Measurements from ENCODE around the gene GPER1.
"Not testable (repeated sequence)": the region's sequence is repeated elsewhere in the genome, so short reads cannot be mapped to it uniquely, and the experiment has no call there.

Gene GPER1

GRCh38 chr7:1123715-1124114, 35.8 kb downstream of the GPER1 start:
- no peak for DNase-seq

- DNase-seq: no peak
Measured at GRCh38 chr7:1124164-1124563, 36.3 kb downstream of the GPER1 start.

GRCh38 chr7:1124816-1125602, 37.1 kb downstream of the GPER1 start:
- no peak for DNase-seq

- no peak for DNase-seq
Measured at GRCh38 chr7:1125603-1125969, 37.7 kb downstream of the GPER1 start.

GRCh38 chr7:1127001-1127400, 39.1 kb downstream of the GPER1 start:
- DNase-seq: no peak

GRCh38 chr7:1129431-1129830, 41.5 kb downstream of the GPER1 start:
- no peak for DNase-seq

GRCh38 chr7:1130021-1130990, 42.4 kb downstream of the GPER1 start:
- no peak for DNase-seq

- DNase-seq: no peak
Measured at GRCh38 chr7:1131471-1132265, 43.8 kb downstream of the GPER1 start.

- DNase-seq: no peak
Measured at GRCh38 chr7:1134951-1135350, 47.0 kb downstream of the GPER1 start.

- no peak for DNase-seq
Measured at GRCh38 chr7:1136841-1137516, 49.1 kb downstream of the GPER1 start.

- DNase-seq: no peak
Measured at GRCh38 chr7:1137517-1138167, 49.7 kb downstream of the GPER1 start.

- DNase-seq: no peak
Measured at GRCh38 chr7:1140476-1141104, 52.7 kb downstream of the GPER1 start.

GRCh38 chr7:1141651-1142050, 53.7 kb downstream of the GPER1 start:
- DNase-seq: no peak

- DNase-seq: no peak
Measured at GRCh38 chr7:1142051-1142635, 54.2 kb downstream of the GPER1 start.

GRCh38 chr7:1143031-1143430, 55.1 kb downstream of the GPER1 start:
- DNase-seq: not testable (repeated sequence)

All from activated naive CD4-positive, alpha-beta T cell treated with anti-CD3 and anti-CD28 coated beads, Interleukin-2, amount 50 U/mL, for 16 hours (primary cell).